ENCODE measurements around the gene CC2D1A. TPM values are rescaled to one million over a fixed set of nuclear protein-coding genes. Genes with fewer than 3 reads are reported as not detected.
"Not testable (repeated sequence)": the region's sequence is repeated elsewhere in the genome, so short reads cannot be mapped to it uniquely, and the experiment has no call there.

The CC2D1A gene
- total RNA-seq, 1 donor from 2014 or later = 19.6 TPM

DNA sequence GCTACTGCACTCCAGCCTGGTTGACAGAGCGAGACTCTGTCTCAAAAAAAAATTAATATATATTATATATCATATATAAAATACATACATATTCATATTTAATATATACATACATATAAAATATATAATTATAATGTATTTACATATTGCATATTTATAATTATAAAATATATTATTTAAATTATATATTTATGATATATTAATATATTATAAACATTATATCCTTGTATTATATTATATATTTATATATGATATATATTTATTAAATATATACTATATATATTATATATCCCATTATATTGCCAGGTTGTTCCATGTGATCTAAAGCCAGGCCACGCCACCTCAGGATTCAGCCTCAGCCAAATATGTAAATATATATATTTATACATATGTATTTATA lies 9.8 kb upstream of the CC2D1A start:
- no peak for DNase-seq
- intact Hi-C loops (cut with micrococcal nuclease) = no loop called here
- ATAC-seq = no peak

DNA sequence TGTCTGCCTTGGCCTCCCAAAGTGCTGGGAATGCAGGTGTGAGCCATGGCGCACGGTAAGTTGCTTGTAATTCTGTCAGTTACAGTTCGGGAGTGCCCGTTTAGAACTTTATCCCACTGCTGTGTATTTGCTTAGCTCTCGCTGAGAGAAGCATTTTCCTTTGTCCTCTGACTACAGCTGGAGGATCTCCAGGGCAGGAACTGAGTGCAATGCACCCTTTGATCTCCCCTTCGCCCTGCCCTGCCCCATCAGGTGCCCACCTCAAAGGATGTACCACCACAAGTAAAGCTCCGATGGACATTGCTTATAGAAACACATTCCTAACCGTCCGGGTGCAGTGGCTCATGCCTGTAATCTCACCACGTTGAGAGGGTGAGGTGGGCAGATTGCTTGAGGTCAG lies 6.6 kb upstream of the CC2D1A start:
- DNase-seq (no peak), ATAC-seq (no peak)
- intact Hi-C loops (cut with micrococcal nuclease) = no loop called here

- intact Hi-C loops (cut with micrococcal nuclease) = no loop called here
- ATAC-seq (peak; percentile 25), DNase-seq (no peak)
These were observed 6.0 kb upstream of the CC2D1A start for GRCh38 chr19:13899912-13900584.

DNA sequence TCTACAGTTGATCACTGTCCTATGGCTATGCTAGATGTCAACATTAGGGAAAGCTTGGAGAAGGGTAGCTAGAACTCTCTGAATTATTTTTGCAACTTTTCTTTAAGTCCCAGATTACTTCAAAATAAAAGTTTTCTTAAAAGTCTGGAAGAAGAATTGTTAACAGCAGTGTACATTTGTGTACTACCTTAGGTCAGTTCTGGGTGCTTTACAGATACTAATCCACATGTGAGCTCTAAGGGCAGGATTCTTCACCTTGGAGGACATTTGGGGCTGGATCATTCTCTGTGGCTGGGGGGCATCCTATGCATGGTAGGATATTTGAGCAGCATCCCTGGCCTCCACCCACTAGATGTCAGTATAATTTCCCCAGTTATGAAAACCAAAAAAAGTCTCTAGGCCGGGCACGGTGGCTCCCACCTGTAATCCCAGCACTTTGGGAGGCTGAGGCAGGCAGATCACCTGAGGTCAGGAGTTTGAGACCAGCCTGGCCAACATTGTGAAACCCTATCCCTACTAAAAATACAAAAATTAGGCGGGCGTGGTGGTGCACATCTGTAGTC lies 2.9 kb upstream of the CC2D1A start:
- intact Hi-C loops (cut with micrococcal nuclease) = no loop called here
- ATAC-seq (no peak), DNase-seq (no peak)

GRCh38 chr19:13906521-13906904 lies 512 bp downstream of the CC2D1A start:
- ATAC-seq (peak; percentile 39), DNase-seq (peak; percentile 42)
- intact Hi-C loops (cut with micrococcal nuclease) = no loop called here

GRCh38 chr19:13906910-13907309 lies 909 bp downstream of the CC2D1A start:
- no peak for DNase-seq
- ATAC-seq = no peak
- intact Hi-C loops (cut with micrococcal nuclease) = no loop called here

GRCh38 chr19:13908674-13909073 lies 2.7 kb downstream of the CC2D1A start:
- no peak for ATAC-seq
- intact Hi-C loops (cut with micrococcal nuclease) = no loop called here
- DNase-seq = no peak

GRCh38 chr19:13909430-13909829 lies 3.4 kb downstream of the CC2D1A start:
- DNase-seq (no peak), ATAC-seq (no peak)
- intact Hi-C loops (cut with micrococcal nuclease) = no loop called here

DNA sequence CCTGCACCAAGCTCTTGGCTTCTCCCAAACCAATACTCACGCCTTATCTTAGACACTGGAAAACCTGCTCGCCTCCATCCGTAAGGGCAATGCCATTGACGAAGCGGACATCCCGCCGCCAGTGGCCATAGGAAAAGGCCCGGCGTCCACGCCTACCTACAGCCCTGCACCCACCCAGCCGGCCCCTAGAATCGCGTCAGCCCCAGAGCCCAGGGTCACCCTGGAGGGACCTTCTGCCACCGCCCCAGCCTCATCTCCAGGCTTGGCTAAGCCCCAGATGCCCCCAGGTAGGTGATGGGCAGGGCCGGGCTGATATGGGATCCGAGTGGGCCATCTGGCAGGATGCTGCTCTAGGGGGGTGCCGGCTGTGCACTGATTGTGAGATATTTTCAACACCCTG lies 7.4 kb downstream of the CC2D1A start:
- intact Hi-C loops (cut with micrococcal nuclease) = no loop called here
- DNase-seq = no peak
- no peak for ATAC-seq

GRCh38 chr19:13914777-13915176 lies 8.8 kb downstream of the CC2D1A start:
- intact Hi-C loops (cut with micrococcal nuclease) = no loop called here
- ATAC-seq (no peak), DNase-seq (no peak)

DNA sequence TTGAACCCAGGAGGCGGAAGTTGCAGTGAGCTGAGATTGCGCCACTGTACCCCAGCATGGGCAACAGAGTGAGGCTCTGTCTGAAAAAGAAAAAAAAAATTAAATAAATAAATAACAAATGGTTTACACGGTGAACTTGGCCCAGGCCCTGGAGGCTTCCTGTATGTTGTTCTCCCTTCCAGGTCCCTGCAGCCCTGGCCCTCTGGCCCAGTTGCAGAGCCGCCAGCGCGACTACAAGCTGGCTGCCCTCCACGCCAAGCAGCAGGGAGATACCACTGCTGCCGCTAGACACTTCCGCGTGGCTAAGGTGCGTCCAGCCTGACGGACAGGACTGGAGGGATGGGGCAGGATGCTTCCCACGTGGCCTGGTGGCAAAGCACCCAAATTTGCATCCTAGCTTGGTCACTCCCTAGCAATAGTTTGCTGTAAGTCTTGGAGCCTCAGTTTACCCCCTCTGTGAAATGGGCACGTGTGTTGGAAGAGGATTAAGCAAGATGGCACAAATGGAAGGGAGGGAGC lies 11.9 kb downstream of the CC2D1A start:
- ATAC-seq = peak; percentile 63
- DNase-seq = peak; percentile 53

GRCh38 chr19:13918726-13919411 lies 12.9 kb downstream of the CC2D1A start:
- DNase-seq = no peak
- intact Hi-C loops (cut with micrococcal nuclease) = no loop called here
- no peak for ATAC-seq

More for the DNA sequence above, 11.9 kb downstream of the CC2D1A start:
- intact Hi-C loops (cut with micrococcal nuclease) = no loop called here

DNA sequence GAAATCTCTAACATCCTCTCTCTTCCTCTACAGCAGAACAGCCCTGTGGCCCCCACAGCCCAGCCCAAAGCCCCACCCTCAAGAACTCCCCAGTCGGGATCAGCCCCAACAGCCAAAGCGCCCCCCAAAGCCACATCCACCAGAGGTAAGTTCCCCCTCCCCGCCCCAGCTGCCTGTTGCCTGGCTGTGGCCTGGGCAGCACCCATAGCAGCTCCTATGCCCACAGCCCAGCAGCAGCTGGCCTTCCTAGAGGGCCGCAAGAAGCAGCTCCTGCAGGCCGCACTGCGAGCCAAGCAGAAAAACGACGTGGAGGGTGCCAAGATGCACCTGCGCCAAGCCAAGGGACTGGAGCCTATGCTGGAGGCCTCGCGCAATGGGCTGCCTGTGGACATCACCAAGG lies 14.5 kb downstream of the CC2D1A start:
- intact Hi-C loops (cut with micrococcal nuclease) = no loop called here
- no peak for ATAC-seq
- no peak for DNase-seq

GRCh38 chr19:13920940-13921747 lies 15.1 kb downstream of the CC2D1A start:
- intact Hi-C loops (cut with micrococcal nuclease) = no loop called here
- ATAC-seq (peak; percentile 39), DNase-seq (no peak)

DNA sequence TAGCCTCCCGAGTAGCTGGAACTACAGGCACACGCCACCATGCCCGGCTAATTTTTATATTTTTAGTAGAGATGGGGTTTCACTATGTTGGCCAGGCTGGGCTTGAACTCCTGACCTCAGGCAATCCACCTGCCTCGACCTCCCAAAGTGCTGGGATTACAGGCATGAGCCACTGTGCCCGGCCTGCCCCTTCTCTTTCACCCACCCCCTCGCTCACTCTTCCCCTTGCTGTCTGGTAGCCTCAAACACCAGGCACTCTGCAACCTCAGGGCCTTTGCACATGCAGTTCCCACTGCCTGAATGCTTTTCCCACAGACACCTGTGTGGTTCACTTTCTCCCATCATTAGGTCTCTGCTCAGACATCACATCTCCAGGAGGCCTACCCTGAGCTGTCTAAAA lies 16.1 kb downstream of the CC2D1A start:
- DNase-seq; ATAC-seq; intact Hi-C loops (cut with micrococcal nuclease): not testable (repeated sequence)

- no peak for ATAC-seq
- intact Hi-C loops (cut with micrococcal nuclease) = no loop called here
- no peak for DNase-seq
These were observed 17.4 kb downstream of the CC2D1A start for GRCh38 chr19:13923194-13923987.

DNA sequence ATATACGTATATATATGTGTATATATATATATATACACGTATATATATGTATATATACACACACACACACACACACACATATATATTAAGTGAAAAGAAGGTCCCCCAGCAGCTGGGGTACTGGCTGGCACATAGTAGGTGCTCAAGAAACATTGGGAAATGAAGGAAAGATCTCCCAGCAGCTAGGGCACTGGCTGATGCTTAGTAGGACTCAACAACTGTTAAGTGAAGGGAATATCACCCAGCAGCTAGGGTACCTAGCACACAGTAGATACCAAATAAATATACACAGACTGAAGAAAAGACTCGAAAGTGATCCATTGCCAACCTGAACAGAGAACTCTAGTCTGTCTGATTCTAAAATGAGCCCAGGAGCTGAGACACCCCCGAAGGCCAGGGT lies 20.0 kb downstream of the CC2D1A start:
- intact Hi-C loops (cut with micrococcal nuclease) = no loop called here
- no peak for ATAC-seq

GRCh38 chr19:13926715-13927114 lies 20.7 kb downstream of the CC2D1A start:
- ATAC-seq (peak; percentile 64), DNase-seq (no peak)
- intact Hi-C loops (cut with micrococcal nuclease) = no loop called here

More for the DNA sequence above, 20.0 kb downstream of the CC2D1A start:
- DNase-seq = no peak

- intact Hi-C loops (cut with micrococcal nuclease) = no loop called here
- ATAC-seq = no peak
- no peak for DNase-seq
These were observed 23.3 kb downstream of the CC2D1A start for GRCh38 chr19:13929340-13929739.

All from left ventricle myocardium superior (tissue), 1 donor.